Amniotic epithelial cell (primary cell): ENCODE data around the gene GRAP.

Experiments
- DNase-seq: peaks from one replicate; pipeline ENCODE4 v3.0.0-alpha.2; 2010; ENCODE audit warnings: low read depth

Gene GRAP

DNA sequence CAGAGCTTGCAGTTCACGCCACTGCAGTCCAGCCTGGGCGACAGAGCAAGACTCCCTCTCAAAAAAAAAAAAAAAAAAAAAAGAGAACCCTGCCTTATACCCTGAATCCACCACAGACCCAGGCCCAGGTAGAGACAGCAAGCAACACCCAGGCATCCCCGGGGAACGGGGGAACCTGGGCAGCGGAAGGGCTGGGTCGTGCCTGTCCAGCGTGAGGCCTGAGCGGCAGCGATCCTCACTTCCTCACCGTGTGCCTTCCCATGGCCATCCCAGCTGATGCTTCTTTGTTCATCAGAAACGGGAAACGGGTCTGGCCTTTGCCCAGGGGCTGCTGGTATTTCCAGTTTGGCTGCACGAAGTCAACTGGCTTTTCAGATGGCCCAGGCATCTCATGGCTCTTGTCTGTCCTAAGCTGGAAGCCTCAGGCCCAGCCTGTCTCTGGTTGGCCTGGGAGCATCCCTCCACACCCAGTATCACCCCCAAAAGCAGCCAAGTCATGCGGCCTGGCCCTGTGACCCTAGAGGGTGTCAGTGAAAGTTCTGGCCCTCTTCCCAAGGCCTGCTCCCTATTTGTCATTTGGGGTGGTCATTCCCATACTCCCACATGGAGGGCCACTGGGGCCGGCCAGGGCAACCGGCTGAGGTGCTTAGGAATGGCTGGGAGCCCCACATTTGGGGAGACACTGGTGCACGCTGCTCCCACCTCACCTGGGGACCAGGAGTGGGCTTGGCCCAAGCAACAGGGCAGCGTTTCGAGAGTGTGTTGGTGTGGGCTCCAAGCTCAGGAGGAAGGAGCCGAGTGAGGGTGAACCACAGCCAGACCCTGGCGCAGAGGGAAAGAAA lies 62.3 kb downstream of the GRAP start:
- no peak for DNase-seq

- peak; percentile 46 for DNase-seq
Measured at GRCh38 chr17:18981642-18982424, 64.9 kb downstream of the GRAP start.

- no peak for DNase-seq
Measured at GRCh38 chr17:18981335-18981641, 65.5 kb downstream of the GRAP start.

GRCh38 chr17:18980682-18981334 lies 65.9 kb downstream of the GRAP start:
- DNase-seq: peak; percentile 55

- DNase-seq: no peak
Measured at GRCh38 chr17:18978655-18979054, 68.1 kb downstream of the GRAP start.

- no peak for DNase-seq
Measured at GRCh38 chr17:18978050-18978449, 68.7 kb downstream of the GRAP start.

- no peak for DNase-seq
Measured at GRCh38 chr17:18977646-18978045, 69.1 kb downstream of the GRAP start.

- DNase-seq: no peak
Measured at GRCh38 chr17:18977021-18977420, 69.7 kb downstream of the GRAP start.

- no peak for DNase-seq
Measured at GRCh38 chr17:18976201-18976600, 70.6 kb downstream of the GRAP start.

- DNase-seq: no peak
Measured at GRCh38 chr17:18975597-18975996, 71.2 kb downstream of the GRAP start.

GRCh38 chr17:18974407-18975149 lies 72.2 kb downstream of the GRAP start:
- peak; percentile 38 for DNase-seq

DNA sequence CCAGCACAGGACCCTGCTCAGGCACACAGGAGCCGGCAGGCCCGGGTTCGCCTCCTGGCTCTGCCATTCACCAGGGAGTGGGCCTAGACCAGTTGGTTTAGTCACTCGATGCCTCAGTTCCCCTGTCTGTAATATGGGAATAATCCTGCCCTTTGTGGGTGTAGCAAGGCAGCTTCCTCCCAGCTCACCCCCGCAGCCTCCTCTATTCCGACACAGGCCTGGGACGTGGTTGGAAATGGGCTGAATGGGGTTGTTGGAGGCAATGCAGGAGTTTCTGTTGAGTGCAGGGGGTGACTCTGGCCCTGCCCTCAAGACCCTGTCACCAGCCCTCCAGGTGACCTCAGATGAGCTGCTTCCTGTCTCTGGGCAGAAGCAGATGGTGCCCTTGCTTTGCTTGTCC lies 75.0 kb downstream of the GRAP start:
- no peak for DNase-seq
